Liver (tissue), 3 donors: ENCODE results near the gene MRRF.

Experiments
- ATF3 ChIP-seq: IDR thresholded peaks from 2 replicates; pipeline ENCODE4 v1.6.1; 2016; ENCODE audit warnings: antibody characterized with exemption
- CTCF ChIP-seq: fragments of 150-350 bp; IDR thresholded peaks from 2 replicates; pipeline ENCODE4 v1.5.1; 2017; ENCODE audit warnings: improper control_type of control experiment, low read depth, low read length; ENCODE audit not compliant: missing input control
- EGR1 ChIP-seq, 2 donors: IDR thresholded peaks; 2 replicates each; pipeline ENCODE4 v1.6.1; 2016 to 2018; ENCODE audit warnings: antibody characterized with exemption in 2 of 2, low read depth in 2 of 2
- FOXA1 ChIP-seq: IDR thresholded peaks from 2 replicates; pipeline ENCODE4 v1.6.1; 2016; ENCODE audit warnings: antibody characterized with exemption
- GABPA ChIP-seq, 2 donors: IDR thresholded peaks in 1 of 2; conservative IDR thresholded peaks in 1 of 2; 2 replicates each; pipeline ENCODE4 v1.6.1; 2016; ENCODE audit warnings: antibody characterized with exemption in 2 of 2, mild to moderate bottlenecking in 1 of 2, moderate library complexity in 1 of 2
- JUND ChIP-seq, 2 donors: IDR thresholded peaks; 2 replicates each; pipeline ENCODE4 v1.6.1; 2016; ENCODE audit warnings: antibody characterized with exemption in 2 of 2
- MAX ChIP-seq: IDR thresholded peaks from 2 replicates; pipeline ENCODE4 v1.6.1; 2016; ENCODE audit warnings: antibody characterized with exemption
- RAD21 ChIP-seq, 2 donors: IDR thresholded peaks; 2 replicates each; pipeline ENCODE4 v1.6.1; 2016; ENCODE audit warnings: antibody characterized with exemption in 2 of 2, mild to moderate bottlenecking in 2 of 2
- REST ChIP-seq: IDR thresholded peaks from 2 replicates; pipeline ENCODE4 v1.6.1; 2016; ENCODE audit warnings: antibody characterized with exemption, mild to moderate bottlenecking
- RXRA ChIP-seq, 2 donors: IDR thresholded peaks; 2 replicates each; pipeline ENCODE4 v1.6.1; 2017 to 2018; ENCODE audit warnings: antibody characterized with exemption in 2 of 2, mild to moderate bottlenecking in 1 of 2
- SP1 ChIP-seq: IDR thresholded peaks from 2 replicates; pipeline ENCODE4 v1.6.1; 2018; ENCODE audit warnings: antibody characterized with exemption, mild to moderate bottlenecking
- TAF1 ChIP-seq: conservative IDR thresholded peaks from 2 replicates; pipeline ENCODE4 v1.6.1; 2016; ENCODE audit warnings: antibody characterized with exemption, mild to moderate bottlenecking
- YY1 ChIP-seq: IDR thresholded peaks from 2 replicates; pipeline ENCODE4 v1.6.1; 2016; ENCODE audit warnings: antibody characterized with exemption, mild to moderate bottlenecking
- ZBTB33 ChIP-seq: IDR thresholded peaks from 2 replicates; pipeline ENCODE4 v1.6.1; 2016; ENCODE audit warnings: antibody characterized with exemption
- donor health status: healthy.
- donor health status: healthy.

- TF ChIP-seq CTCF (no peak), RAD21 (IDR thresholded peaks at IDR 0.05) (no peak), JUND (IDR thresholded peaks at IDR 0.05) (no peak), REST (no peak), EGR1 (IDR thresholded peaks at IDR 0.05; ENCODE audit: low read depth in 2 of 2) (no peak), YY1 (no peak), FOXA1 (no peak), TAF1 (no peak), MAX (no peak), ATF3 (no peak), SP1 (no peak), RXRA (IDR thresholded peaks at IDR 0.05) (no peak), GABPA (IDR thresholded peaks at IDR 0.05 in 1 of 2, conservative IDR thresholded peaks at IDR 0.05 in 1 of 2) (no peak), ZBTB33 (no peak)
Measured at GRCh38 chr9:122348288-122348777, 83.7 kb downstream of the MRRF start.
